ENCODE data around the gene NTPCR. TPM values are rescaled to one million over a fixed set of nuclear protein-coding genes. Genes with fewer than 3 reads are reported as not detected.

NTPCR gene
- total and polyA plus RNA-seq, 5 donors from 2014 or later: 12.4 to 72.0 (median 47.6) TPM

GRCh38 chr1:232932486-232933425 lies 17.7 kb upstream of the NTPCR start:
- Mint-ChIP-seq H3K27me3 (peaks cover 19% of the 10 kb centered on the region), H3K36me3 (no peaks in the 10 kb centered on the region), H3K4me3 (no peak overlapping the region), H3K27ac (peak overlapping the region in 1 of 3 donors; percentile 32), H3K9me3 (peaks cover 0 to 5% (median 0%) of the 10 kb centered on the region in 7 donors), H3K4me1 (peaks cover 0 to 5% (median under 1%) of the 10 kb centered on the region in 4 donors)
- H3K4me1 ChIP-seq (ENCODE audit: control insufficient read depth, insufficient read depth, low read length, poor library complexity, severe bottlenecking): no peaks in the 10 kb centered on the region
- H3K4me3 ChIP-seq (ENCODE audit: low read depth, low read length): no peak overlapping the region
- no peaks in the 10 kb centered on the region for H3K27me3 ChIP-seq (ENCODE audit: control insufficient read depth, insufficient read depth, low read length)
- no peak for ATAC-seq (ENCODE audit: low read depth in 2 of 2)
- DNase-seq: no peak
- no peak overlapping the region for H3K27ac ChIP-seq (ENCODE audit: insufficient read depth, low read length, poor library complexity, severe bottlenecking)
- no peaks in the 10 kb centered on the region for H3K9me3 ChIP-seq (ENCODE audit: control insufficient read depth in 2 of 2, low read length in 2 of 2)
- no peaks in the 10 kb centered on the region for H3K36me3 ChIP-seq (ENCODE audit: control insufficient read depth, insufficient read depth, low read length)

GRCh38 chr1:232936941-232937340 lies 13.5 kb upstream of the NTPCR start:
- Histone ChIP-seq H3K4me1 (ENCODE audit: control insufficient read depth, insufficient read depth, low read length, poor library complexity, severe bottlenecking) (no peaks in the 10 kb centered on the region), H3K27ac (ENCODE audit: insufficient read depth, low read length, poor library complexity, severe bottlenecking) (no peak overlapping the region), H3K4me3 (ENCODE audit: low read depth, low read length) (no peak overlapping the region), H3K27me3 (ENCODE audit: control insufficient read depth, insufficient read depth, low read length) (peaks cover 2% of the 10 kb centered on the region), H3K36me3 (ENCODE audit: control insufficient read depth, insufficient read depth, low read length) (no peaks in the 10 kb centered on the region), H3K9me3 (ENCODE audit: control insufficient read depth in 2 of 2, low read length in 2 of 2) (no peaks in the 10 kb centered on the region)
- ATAC-seq (ENCODE audit: low read depth in 2 of 2) (no peak), DNase-seq (no peak)
- H3K4me1 Mint-ChIP-seq: peaks cover 0 to 5% (median 0%) of the 10 kb centered on the region in 4 donors
- H3K27me3 Mint-ChIP-seq: peaks cover 22% of the 10 kb centered on the region
- no peaks in the 10 kb centered on the region for H3K36me3 Mint-ChIP-seq
- H3K9me3 Mint-ChIP-seq: no peaks in the 10 kb centered on the region
- H3K4me3 Mint-ChIP-seq: no peak overlapping the region
- H3K27ac Mint-ChIP-seq: no peak overlapping the region

GRCh38 chr1:232937741-232938375 lies 12.6 kb upstream of the NTPCR start:
- H3K9me3 Mint-ChIP-seq: no peaks in the 10 kb centered on the region
- peaks cover 20% of the 10 kb centered on the region for H3K27me3 Mint-ChIP-seq
- H3K4me1 Mint-ChIP-seq: peaks cover 0 to 5% (median 0%) of the 10 kb centered on the region in 4 donors

GRCh38 chr1:232938926-232939325 lies 11.5 kb upstream of the NTPCR start:
- Histone ChIP-seq H3K4me1 (ENCODE audit: control insufficient read depth, insufficient read depth, low read length, poor library complexity, severe bottlenecking) (peaks cover 3% of the 10 kb centered on the region), H3K36me3 (ENCODE audit: control insufficient read depth, insufficient read depth, low read length) (no peaks in the 10 kb centered on the region), H3K27ac (ENCODE audit: insufficient read depth, low read length, poor library complexity, severe bottlenecking) (no peak overlapping the region), H3K9me3 (ENCODE audit: control insufficient read depth in 2 of 2, low read length in 2 of 2) (no peaks in the 10 kb centered on the region), H3K4me3 (ENCODE audit: low read depth, low read length) (no peak overlapping the region), H3K27me3 (ENCODE audit: control insufficient read depth, insufficient read depth, low read length) (peaks cover 2% of the 10 kb centered on the region)
- peak overlapping the region in 1 of 4 donors; percentile 21 for H3K4me3 Mint-ChIP-seq
- peaks cover 16% of the 10 kb centered on the region for H3K27me3 Mint-ChIP-seq
- H3K27ac Mint-ChIP-seq: no peak overlapping the region
- H3K9me3 Mint-ChIP-seq: no peaks in the 10 kb centered on the region
- peaks cover 5 to 12% (median 10%) of the 10 kb centered on the region in 4 donors for H3K4me1 Mint-ChIP-seq
- H3K36me3 Mint-ChIP-seq: no peaks in the 10 kb centered on the region
- DNase-seq (no peak), ATAC-seq (ENCODE audit: low read depth in 2 of 2) (no peak)

More at GRCh38 chr1:232937741-232938375, 12.6 kb upstream of the NTPCR start:
- no peaks in the 10 kb centered on the region for H3K36me3 Mint-ChIP-seq
- Histone ChIP-seq H3K4me3 (ENCODE audit: low read depth, low read length) (no peak overlapping the region), H3K36me3 (ENCODE audit: control insufficient read depth, insufficient read depth, low read length) (no peaks in the 10 kb centered on the region), H3K4me1 (ENCODE audit: control insufficient read depth, insufficient read depth, low read length, poor library complexity, severe bottlenecking) (no peaks in the 10 kb centered on the region), H3K27me3 (ENCODE audit: control insufficient read depth, insufficient read depth, low read length) (peaks cover 2% of the 10 kb centered on the region), H3K27ac (ENCODE audit: insufficient read depth, low read length, poor library complexity, severe bottlenecking) (no peak overlapping the region), H3K9me3 (ENCODE audit: control insufficient read depth in 2 of 2, low read length in 2 of 2) (no peaks in the 10 kb centered on the region)
- H3K4me3 Mint-ChIP-seq: no peak overlapping the region
- ATAC-seq (ENCODE audit: low read depth in 2 of 2) (no peak), DNase-seq (no peak)
- H3K27ac Mint-ChIP-seq: no peak overlapping the region

- H3K27ac Mint-ChIP-seq: no peak overlapping the region
- Histone ChIP-seq H3K4me1 (ENCODE audit: control insufficient read depth, insufficient read depth, low read length, poor library complexity, severe bottlenecking) (peaks cover 5% of the 10 kb centered on the region), H3K36me3 (ENCODE audit: control insufficient read depth, insufficient read depth, low read length) (no peaks in the 10 kb centered on the region), H3K27ac (ENCODE audit: insufficient read depth, low read length, poor library complexity, severe bottlenecking) (no peak overlapping the region), H3K27me3 (ENCODE audit: control insufficient read depth, insufficient read depth, low read length) (peaks cover 2% of the 10 kb centered on the region), H3K4me3 (ENCODE audit: low read depth, low read length) (no peak overlapping the region), H3K9me3 (ENCODE audit: control insufficient read depth in 2 of 2, low read length in 2 of 2) (no peaks in the 10 kb centered on the region)
- no peaks in the 10 kb centered on the region for H3K9me3 Mint-ChIP-seq
- no peak overlapping the region for H3K4me3 Mint-ChIP-seq
- peaks cover 16% of the 10 kb centered on the region for H3K27me3 Mint-ChIP-seq
- no peaks in the 10 kb centered on the region for H3K36me3 Mint-ChIP-seq
- H3K4me1 Mint-ChIP-seq: peaks cover 6 to 18% (median 14%) of the 10 kb centered on the region in 4 donors
- DNase-seq: no peak
- no peak for ATAC-seq (ENCODE audit: low read depth in 2 of 2)
Observed at GRCh38 chr1:232939748-232940147, 10.7 kb upstream of the NTPCR start.

- no peak for DNase-seq
- H3K9me3 ChIP-seq (ENCODE audit: control insufficient read depth in 2 of 2, low read length in 2 of 2): no peaks in the 10 kb centered on the region
- no peak overlapping the region for H3K27ac ChIP-seq (ENCODE audit: insufficient read depth, low read length, poor library complexity, severe bottlenecking)
- no peak overlapping the region for H3K27ac Mint-ChIP-seq
- H3K27me3 ChIP-seq (ENCODE audit: control insufficient read depth, insufficient read depth, low read length): peaks cover 2% of the 10 kb centered on the region
- peaks cover 16% of the 10 kb centered on the region for H3K27me3 Mint-ChIP-seq
- no peaks in the 10 kb centered on the region for H3K36me3 Mint-ChIP-seq
- peaks cover 6 to 19% (median 14%) of the 10 kb centered on the region in 4 donors for H3K4me1 Mint-ChIP-seq
- H3K4me1 ChIP-seq (ENCODE audit: control insufficient read depth, insufficient read depth, low read length, poor library complexity, severe bottlenecking): peaks cover 5% of the 10 kb centered on the region
- H3K9me3 Mint-ChIP-seq: no peaks in the 10 kb centered on the region
- H3K36me3 ChIP-seq (ENCODE audit: control insufficient read depth, insufficient read depth, low read length): no peaks in the 10 kb centered on the region
- H3K4me3 ChIP-seq (ENCODE audit: low read depth, low read length): no peak overlapping the region
- ATAC-seq (ENCODE audit: low read depth in 2 of 2): no peak
- H3K4me3 Mint-ChIP-seq: no peak overlapping the region
Observed at GRCh38 chr1:232940262-232940661, 10.1 kb upstream of the NTPCR start.

- Histone ChIP-seq H3K27me3 (ENCODE audit: control insufficient read depth, insufficient read depth, low read length) (peaks cover 2% of the 10 kb centered on the region), H3K4me1 (ENCODE audit: control insufficient read depth, insufficient read depth, low read length, poor library complexity, severe bottlenecking) (peaks cover 5% of the 10 kb centered on the region), H3K4me3 (ENCODE audit: low read depth, low read length) (no peak overlapping the region), H3K36me3 (ENCODE audit: control insufficient read depth, insufficient read depth, low read length) (no peaks in the 10 kb centered on the region), H3K9me3 (ENCODE audit: control insufficient read depth in 2 of 2, low read length in 2 of 2) (no peaks in the 10 kb centered on the region), H3K27ac (ENCODE audit: insufficient read depth, low read length, poor library complexity, severe bottlenecking) (no peak overlapping the region)
- no peaks in the 10 kb centered on the region for H3K36me3 Mint-ChIP-seq
- H3K4me1 Mint-ChIP-seq: peaks cover 6 to 21% (median 14%) of the 10 kb centered on the region in 4 donors
- no peak overlapping the region for H3K27ac Mint-ChIP-seq
- H3K4me3 Mint-ChIP-seq: no peak overlapping the region
- no peak for ATAC-seq (ENCODE audit: low read depth in 2 of 2)
- no peaks in the 10 kb centered on the region for H3K9me3 Mint-ChIP-seq
- peaks cover 8% of the 10 kb centered on the region for H3K27me3 Mint-ChIP-seq
- no peak for DNase-seq
Observed at GRCh38 chr1:232942413-232943294, 7.8 kb upstream of the NTPCR start.
